Endometrial microvascular endothelial cells (primary cell): ENCODE results near the gene PTPRN2. TPM values are rescaled to one million over a fixed set of nuclear protein-coding genes. Genes with fewer than 3 reads are reported as not detected.

Experiments
- in situ Hi-C: cut with HindIII; loops from 2 replicates; pipeline ENCODE4 v1.10.0; 2017; ENCODE audit warnings: low sequenced_read_pairs, low pct_unique_long_range_greater_than_20kb; ENCODE audit errors: inconsistent ontology term
- total RNA-seq: library from RNA; depleted of rRNA; stranded (reverse); fragments of >200 nt; gene quantifications from one replicate; pipeline ENCODE4 v1.2.3, GENCODE V29; 2015; ENCODE audit errors: inconsistent ontology term

PTPRN2 gene
- total RNA-seq, 1 donor from 2014 or later = 13.3 TPM

DNA sequence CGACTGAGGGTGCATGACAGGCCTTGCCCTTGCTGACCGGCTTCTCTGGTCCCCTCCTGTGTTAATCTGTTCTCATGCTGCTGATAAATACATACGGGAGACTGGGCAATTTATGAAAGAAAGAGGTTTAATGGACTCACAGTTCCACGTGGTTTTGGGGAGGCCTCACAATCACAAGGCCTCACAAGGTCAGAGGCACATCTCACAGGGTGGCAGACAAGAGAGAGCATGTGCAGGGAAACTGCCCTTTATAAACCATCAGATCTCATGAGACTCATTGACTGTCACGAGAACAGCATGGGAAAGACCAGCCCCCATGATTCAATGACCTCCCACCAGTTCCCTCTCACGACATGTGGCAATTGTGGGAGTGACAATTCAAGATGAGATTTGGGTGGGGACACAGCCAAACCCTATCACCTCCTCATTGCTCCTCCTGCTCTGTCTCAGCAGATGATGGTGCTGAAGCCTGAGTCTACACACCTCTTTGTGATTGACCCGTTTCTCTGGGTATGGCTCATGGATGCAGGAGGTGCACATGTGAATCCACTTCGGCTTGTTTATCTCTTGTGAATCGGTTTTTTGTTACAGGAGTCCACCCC is 703.1 kb downstream of the PTPRN2 start:
- in situ Hi-C loops = no loop called here

DNA sequence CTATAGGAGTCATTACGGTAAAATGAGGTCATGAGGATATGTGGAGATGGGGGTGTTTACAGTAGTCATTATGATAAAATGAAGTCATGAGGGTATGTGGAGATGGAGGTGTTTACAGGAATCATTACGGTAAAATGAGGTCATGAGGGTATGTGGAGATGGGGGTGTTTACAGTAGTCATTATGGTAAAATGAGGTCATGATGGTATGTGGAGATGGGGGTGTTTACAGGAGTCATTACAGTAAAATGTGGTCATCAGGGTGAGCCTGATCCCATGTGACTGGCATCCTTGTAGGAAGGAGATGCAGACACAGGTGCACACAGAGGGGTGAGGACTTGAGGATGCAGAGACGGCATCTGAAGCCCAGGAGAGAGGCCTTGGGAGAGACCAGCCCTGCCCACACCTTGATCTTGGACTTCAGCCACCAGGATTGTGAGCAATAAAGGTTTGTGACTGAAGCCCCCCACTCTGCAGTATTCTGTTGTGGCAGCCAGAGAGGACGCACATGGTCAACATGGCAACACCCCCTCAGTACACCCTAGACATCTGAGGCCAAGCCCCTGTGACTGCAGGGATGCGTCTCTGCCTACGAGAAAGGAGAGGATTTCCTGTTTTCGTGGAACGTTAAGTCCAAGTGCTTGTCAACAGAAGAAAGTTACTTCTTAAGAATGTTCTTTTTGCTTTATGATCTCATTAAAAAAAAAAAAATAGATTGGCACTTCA is 706.4 kb downstream of the PTPRN2 start:
- in situ Hi-C loops = no loop called here

DNA sequence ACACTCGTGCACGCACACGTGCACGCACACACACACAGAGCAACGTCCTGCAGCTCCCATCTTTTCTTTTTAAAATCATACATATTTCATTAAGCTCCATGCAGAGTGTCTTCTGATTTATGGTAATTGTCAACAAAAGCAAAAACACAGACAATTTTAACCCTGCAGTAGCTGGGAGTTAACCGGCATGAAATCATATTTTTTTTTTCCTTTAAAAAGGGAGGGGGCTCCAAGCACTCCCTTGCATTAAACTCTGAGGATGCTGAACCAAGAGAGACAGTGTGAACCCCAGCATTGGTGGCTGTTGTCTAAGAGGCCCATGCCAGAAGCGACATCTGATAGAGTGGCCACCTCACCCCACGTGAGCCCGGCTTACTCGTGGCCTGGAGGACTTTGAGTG is 708.2 kb downstream of the PTPRN2 start:
- in situ Hi-C loops = no loop called here

DNA sequence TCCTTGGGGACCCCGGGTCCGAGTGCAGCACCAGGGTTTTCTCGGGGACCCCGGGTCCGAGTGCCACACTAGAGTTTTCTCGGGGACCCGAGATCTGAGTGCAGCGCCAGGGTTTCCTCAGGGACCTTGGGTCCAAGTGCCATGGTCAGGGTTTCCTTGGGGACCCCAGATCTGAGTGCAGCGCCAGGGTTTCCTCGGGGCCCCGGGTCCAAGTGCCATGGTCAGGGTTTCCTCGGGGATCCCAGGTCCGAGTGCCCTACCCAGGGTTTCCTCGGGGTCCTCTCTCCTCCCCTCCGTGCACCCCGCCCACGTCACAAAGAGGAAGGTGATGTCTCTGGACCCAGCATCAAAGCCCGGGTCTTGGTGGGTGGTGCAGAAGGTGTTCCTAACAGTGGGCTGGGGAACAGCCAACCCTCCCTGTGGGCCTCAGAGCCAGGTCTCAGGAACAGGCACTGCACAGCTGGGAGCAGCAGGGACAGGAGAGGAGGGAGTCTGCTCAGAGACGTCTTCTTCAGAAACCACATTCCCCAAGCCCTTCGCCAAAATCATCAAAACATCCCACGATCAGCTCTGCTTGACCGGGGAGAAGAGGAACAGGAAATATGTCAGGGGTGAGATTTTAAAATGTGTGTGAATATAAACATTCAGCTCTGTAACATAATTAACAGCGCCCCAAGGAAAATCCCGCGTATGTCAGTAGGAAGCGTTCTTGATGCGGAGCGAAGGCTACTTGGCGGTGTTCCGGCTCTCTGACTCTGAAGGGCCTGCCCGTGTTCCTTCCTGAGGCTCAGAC is 710.1 kb downstream of the PTPRN2 start:
- in situ Hi-C loops = no loop called here

DNA sequence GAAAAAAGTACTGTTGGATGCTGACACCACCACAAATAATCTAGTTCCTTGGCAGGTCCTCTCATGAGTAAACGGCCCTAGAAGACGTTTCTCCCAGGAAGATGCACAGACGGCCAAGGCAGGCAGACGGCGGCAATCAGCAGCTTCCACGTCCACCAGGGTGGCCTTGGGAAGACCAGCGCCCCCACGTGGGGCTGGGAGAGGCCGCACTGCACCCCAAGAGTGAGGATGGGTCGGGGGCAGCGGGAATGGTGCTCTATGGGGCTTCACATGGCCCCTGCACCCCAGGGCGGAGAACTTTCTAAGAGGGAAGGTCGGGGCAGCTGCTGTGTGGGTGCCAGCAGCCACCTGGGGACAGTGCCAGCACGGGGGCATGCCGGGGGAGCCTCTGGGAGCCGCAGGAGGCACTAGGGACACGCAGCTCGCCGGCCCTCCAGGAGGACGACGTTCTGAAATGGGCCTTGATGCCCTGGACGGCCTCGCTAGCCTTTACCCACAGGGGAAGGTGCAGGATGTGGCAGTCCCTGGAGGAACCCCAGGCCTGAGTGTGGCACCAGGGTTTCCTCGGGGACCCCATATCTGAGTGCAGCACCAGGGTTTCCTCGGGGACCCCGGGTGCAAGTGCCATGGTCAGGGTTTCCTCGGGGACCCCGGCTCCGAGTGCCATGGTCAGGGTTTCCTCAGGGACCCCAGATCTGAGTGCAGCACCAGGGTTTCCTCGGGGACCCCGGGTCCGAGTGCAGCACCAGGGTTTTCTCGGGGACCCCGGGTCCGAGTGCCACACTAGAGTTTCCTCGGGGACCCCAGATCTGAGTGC is 710.9 kb downstream of the PTPRN2 start:
- in situ Hi-C loops = no loop called here

DNA sequence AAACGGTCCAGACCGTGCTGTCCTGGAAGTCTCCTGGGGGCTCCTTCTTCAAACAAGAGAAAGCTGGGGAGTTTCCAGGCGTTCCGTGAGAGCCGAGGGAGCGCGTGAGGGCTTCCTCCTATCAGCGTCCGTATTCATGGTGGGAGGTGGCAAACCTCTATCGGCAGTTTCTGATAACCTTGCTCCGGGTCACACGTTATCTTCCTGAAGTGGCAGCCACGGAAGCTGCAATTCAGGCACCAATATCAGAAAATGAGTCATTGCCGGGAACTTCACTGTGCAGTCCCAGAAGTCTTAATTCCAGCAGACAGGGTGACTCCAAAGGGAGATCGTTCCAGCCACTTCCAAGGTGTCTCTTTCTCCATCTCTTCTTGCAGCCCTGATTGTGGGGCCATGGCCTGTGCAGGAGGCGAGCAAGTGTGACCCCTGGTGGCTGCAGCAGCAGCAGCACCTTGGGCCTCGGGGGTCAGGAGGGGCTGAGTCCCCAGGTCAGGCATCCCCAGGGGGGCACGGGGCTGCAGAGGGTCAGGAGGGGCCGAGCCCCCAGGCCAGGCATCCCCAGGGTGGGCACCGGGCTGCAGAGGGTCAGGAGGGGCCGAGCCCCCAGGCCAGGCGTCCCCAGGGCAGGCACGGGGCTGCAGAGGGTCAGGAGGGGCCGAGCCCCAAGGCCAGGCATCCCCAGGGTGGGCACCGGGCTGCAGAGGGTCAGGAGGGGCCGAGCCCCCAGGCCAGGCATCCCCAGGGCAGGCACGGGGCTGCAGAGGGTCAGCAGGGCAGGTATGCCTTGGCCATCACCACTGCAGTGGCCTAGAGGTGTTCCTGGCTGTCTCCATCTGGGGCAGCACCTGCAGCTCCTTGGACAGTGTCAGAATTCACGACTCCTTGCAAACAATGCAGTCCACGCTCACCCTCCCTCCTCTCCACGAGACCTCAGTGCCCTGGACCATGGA is 712.1 kb downstream of the PTPRN2 start:
- in situ Hi-C loops = no loop called here

DNA sequence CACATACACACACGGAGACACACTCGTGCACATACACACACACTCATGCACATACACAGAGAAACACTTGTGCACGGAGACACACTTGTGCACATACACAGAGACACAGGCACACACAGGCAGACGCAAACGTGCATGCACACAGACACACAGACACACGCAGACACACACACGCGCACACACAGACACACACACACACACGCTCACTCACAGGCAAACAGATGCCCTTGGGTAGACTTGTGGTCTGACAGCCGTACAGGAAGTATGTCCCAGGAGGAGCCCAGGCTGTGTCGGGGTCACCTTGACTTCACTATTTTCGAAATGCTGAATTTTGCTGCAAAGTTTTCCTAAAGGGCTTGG is 712.8 kb downstream of the PTPRN2 start:
- in situ Hi-C loops = no loop called here

DNA sequence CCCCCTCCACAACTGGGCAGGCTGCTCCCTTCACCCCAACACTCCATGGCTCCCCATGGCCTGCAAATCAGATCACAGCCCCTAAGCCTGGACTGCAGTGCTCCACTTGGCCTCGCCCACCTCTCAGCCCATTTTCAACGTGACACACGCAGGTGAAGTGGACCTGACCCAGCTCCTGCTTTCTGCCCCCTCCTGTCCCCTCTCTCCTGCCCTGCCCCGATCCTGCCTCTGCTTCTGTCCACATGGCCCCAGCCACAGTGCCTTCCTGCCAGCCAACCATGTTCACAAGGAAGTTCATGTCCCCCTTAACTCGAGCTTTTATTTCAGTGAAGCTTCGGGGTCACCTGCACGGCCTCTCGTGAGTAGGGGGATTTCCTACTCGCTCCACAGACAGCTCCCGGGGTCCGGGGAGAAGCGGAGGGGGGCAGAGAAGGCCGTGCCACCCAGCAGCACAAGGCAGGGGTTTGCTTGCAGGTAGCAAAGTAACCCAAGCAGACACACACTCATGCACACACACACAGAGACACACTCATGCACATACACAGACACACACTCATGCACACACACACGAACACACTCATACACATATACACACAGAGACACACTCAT is 713.3 kb downstream of the PTPRN2 start:
- in situ Hi-C loops = no loop called here

DNA sequence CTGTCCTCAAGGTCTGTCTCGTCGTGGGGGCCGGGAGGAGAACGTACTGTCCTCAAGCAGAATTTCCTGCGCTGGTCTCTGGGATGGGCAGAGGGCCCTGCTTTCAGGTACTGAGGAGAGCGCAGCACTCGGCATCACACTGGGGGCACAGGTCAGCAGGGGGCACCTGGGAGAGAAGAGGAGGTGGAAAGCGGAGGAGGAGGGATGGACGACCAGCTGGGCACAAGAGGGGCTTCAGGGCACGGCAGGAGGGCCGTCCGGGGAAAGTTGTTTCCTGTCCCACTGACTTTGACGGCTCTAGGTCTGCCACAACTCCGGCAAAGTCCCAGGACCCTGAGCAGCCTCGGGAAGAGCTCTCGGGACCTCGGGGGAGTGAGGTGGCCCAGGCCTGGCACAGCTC is 714.0 kb downstream of the PTPRN2 start:
- in situ Hi-C loops = no loop called here

DNA sequence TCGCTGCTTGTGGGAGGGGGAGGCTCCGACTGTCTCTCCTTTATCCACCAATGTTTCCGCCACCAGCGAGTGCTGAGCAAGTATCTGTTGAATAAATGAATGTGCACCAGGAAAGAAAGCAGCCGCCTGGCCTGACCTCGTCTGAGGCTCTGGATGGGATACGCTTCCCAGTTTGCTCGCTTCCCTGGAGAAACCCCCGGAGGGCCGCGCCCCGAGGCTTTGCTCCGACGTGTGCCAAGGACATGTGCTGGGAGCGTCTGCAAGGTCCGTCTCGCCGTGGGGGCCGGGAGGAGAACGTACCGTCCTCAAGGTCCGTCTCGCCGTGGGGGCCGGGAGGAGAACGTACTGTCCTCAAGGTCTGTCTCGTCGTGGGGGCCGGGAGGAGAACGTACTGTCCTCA is 714.4 kb downstream of the PTPRN2 start:
- in situ Hi-C loops = no loop called here

DNA sequence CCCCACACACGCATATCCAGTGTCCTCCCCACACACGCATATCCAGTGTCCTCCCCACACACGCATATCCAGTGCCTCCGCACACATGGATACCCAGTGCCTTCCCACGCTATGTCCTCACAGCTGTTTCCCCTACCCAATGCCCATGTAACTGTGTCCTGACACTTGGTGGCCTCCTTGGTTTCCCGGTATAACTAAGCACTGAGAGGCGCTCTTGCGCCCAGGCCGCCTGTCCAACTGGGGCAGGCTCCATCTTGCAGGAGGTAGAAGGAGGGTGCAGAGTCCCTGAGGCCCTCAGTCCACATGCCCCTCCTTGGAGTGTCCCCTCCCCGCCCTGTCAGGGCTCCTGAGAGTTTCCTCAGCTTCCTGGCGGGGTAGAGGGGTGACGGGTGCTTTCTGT is 715.2 kb downstream of the PTPRN2 start:
- in situ Hi-C loops = no loop called here

DNA sequence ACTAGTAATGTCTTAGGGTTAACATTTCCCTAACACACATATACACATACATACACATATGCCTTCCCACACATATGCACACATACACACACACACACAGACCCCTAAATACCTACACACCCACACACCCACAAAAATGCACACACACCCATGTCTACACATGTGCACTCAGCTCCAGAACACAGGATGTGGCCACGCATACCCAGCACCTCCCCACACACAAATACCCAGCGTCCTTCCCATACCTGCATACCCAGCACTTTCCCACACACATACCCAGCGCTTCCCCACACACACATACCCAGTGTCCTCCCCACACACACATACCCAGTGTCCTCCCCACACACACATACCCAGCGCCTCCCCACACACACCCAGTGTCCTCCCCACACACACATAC is 715.9 kb downstream of the PTPRN2 start:
- in situ Hi-C loops = no loop called here

DNA sequence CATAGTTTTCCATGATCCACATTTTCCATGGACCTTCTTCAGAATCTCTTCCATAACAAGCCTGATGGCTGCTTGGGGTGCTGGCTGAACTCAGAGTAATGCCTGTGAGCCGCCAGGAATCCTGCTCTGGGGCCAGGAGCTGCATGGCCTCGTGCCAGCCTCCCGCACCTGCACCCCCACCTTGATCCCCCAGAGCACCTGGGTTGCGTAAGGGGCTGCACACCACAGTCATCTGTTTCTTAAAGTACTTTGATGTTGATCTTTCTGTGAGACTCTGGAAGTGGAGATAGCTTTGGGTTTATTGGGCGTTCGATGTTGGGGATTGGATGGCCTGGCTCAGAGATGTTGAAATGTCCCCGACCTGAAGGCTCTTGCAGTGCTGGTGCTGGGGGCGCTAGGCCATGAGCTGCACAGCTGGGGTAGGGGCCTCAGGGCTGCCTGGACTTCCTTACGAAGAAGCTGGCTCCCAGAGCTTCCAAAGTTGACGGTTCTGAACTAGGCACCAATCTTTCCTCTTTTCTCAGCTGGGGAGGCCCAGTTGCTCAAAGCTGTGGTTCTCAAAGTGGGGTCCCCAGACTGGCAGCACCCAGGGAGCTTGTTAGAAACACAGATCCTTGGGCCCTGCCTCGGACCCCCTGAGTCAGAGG is 716.9 kb downstream of the PTPRN2 start:
- in situ Hi-C loops = no loop called here

DNA sequence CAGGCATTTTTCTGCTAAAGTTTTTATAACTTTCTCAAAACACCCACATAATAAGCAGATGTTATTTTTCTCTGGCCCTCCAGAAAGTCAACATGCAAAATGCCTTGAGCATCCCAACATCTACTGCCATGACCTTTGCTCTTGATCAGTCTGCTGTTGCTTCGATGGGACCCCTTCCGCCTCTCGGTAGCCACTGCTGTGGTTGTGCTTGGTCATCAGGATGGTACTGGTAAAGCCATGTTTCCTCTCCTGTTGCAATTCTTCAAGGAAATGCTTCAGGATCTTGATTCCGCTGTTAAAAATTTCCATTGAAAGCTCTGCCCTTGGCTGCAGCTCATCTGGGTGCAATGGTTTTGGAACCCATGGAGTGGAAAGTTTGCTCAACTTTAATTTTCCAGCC is 717.8 kb downstream of the PTPRN2 start:
- in situ Hi-C loops = no loop called here

DNA sequence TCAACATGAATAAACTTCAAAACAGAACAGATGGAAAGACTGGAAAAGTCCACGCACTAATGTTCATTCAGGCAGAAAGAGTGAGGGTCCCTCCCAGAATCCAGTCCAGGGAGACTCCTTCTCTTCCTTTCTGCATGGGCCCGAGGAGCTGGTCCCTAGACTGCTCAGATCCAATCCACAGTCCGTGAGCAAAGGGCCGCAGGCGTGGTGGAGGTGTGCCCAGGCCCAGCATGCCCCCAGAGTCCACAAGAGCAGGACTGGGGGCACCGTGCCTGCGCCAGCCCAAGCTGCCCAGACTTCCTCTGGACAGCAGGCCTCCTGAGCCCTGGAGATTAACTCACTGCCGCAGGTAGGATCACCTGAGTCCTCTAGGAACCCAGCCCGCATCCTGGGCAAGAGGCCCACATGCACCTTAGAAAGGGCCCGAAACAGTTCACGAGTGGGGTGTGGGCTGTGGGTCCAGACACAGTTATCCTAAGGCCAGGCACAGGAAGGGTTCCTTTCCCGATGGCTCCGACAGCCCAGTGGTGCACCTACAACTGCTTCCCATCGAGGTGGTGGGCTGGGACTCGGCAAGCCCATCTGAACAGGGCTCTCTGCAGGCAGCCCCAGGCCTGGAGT is 719.8 kb downstream of the PTPRN2 start:
- in situ Hi-C loops = no loop called here

DNA sequence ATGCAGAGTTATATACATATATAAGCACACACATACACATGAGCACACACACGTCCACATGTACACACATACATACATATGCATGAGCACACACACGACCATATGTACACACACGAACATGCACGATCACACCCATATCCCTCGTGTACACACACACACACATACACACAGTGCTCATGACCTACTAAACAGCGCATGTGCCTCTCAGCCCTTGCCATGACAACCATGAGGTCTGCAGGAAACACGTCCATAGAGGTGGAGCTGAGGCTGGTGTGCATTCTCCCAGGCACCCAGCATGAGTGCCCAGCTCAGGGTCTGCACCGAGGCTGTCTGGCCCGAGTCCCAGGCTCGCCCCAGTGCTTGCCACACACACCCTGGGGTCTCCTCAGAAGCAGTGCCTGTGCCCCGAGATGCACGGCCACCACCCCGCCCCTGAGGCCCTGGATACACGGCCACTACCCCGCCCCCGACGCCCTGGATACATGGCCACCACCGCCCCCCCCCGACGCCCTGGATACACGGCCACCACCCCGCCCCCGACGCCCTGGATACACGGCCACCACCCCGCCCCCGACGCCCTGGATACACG is 721.2 kb downstream of the PTPRN2 start:
- in situ Hi-C loops = no loop called here
